ENCODE results near the gene C13orf46. TPM values are rescaled to one million over a fixed set of nuclear protein-coding genes. Genes with fewer than 3 reads are reported as not detected.
A peak's percentile ranks its signal among the peaks of the same experiment; 100 is the strongest.

C13orf46 gene
- total RNA-seq, 1 donor from 2014 or later, result 0.33 TPM

DNA sequence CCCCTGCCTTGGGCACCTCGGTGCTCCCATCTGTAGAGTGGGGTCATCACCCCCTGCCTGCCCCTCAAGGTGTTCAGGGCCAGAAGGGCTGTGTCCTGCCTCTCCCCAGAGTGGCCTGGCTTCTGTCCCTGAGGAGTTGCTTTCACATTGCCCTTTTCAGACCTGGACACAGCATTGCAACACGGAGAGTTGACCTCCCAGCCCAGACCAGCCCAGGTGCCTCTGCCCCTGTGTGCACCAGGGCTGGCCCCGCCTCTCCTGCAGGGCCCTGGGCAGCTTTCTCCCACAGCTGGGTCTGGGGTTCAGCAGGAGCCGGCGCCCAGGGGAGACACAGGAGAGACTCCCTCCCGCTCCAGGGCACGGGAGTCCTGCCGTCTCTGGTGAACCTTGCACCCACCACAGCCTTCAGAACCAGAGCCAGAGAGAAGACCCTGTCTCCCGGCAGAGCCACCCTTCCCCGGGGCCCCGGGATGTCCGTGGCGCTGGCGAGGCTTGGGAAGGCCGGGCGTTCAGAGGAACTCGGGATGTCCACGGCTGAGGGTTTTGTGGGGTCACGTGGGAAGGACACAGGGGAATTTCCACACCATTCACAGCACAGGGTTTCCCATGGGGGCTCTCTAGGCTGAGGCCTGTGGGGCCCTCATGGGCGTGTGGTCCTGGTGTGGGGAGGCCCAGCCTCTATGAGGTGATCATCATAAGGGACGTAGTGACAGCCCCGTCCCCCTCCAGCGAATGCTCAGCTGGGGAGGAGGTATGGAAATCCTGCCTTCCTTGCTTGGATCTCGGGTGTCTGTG is 23.2 kb downstream of the C13orf46 start:
- no peaks in the 10 kb centered on the region for H3K27me3 ChIP-seq (ENCODE audit: low read depth)
- peak overlapping the region; percentile 49 for H3K4me3 ChIP-seq
- no peaks in the 10 kb centered on the region for H3K9me3 ChIP-seq (replicated peaks)
- no peaks in the 10 kb centered on the region for H3K36me3 ChIP-seq
- no peak overlapping the region for H3K27ac ChIP-seq (replicated peaks)
- no peak for DNase-seq
- intact Hi-C loops (cut with micrococcal nuclease), result loop anchor here (2.0 kb wide), 1 partner anchor 276 kb away; no protein-coding TSS in a partner anchor
- TF ChIP-seq, protein P1, sequence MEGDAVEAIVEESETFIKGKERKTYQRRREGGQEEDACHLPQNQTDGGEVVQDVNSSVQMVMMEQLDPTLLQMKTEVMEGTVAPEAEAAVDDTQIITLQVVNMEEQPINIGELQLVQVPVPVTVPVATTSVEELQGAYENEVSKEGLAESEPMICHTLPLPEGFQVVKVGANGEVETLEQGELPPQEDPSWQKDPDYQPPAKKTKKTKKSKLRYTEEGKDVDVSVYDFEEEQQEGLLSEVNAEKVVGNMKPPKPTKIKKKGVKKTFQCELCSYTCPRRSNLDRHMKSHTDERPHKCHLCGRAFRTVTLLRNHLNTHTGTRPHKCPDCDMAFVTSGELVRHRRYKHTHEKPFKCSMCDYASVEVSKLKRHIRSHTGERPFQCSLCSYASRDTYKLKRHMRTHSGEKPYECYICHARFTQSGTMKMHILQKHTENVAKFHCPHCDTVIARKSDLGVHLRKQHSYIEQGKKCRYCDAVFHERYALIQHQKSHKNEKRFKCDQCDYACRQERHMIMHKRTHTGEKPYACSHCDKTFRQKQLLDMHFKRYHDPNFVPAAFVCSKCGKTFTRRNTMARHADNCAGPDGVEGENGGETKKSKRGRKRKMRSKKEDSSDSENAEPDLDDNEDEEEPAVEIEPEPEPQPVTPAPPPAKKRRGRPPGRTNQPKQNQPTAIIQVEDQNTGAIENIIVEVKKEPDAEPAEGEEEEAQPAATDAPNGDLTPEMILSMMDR (IDR thresholded peaks at IDR 0.05; ENCODE audit: borderline replicate concordance), result no peak
- peaks cover 11% of the 10 kb centered on the region for H3K4me1 ChIP-seq

DNA sequence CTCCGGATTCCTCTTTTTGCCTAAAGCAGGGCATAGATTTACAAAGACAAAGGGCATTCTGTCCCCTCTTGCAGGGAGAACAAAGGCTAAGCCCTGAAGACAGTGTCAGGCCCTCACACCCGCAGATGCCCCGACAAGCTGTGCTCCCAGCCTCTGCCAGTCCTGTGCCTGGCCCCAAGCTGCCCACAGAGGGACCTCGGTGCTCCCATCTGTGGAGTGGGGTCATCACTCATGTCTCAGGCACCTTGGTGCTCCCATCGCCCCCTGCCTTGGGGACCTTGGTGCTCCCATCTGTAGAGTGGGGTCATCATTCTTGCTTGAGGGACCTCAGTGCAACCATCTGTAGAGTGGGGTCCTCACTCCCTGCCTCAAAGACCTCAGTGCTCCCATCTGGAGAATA is 24.3 kb downstream of the C13orf46 start:
- Histone ChIP-seq H3K36me3 (no peaks in the 10 kb centered on the region), H3K9me3 (replicated peaks) (no peaks in the 10 kb centered on the region), H3K4me1 (peaks cover 11% of the 10 kb centered on the region), H3K4me3 (no peak overlapping the region), H3K27ac (replicated peaks) (no peak overlapping the region), H3K27me3 (ENCODE audit: low read depth) (no peaks in the 10 kb centered on the region)
- intact Hi-C loops (cut with micrococcal nuclease), result no loop called here
- TF ChIP-seq, protein P1 (IDR thresholded peaks at IDR 0.05; ENCODE audit: borderline replicate concordance), result no peak
- peak; percentile 9 for DNase-seq

DNA sequence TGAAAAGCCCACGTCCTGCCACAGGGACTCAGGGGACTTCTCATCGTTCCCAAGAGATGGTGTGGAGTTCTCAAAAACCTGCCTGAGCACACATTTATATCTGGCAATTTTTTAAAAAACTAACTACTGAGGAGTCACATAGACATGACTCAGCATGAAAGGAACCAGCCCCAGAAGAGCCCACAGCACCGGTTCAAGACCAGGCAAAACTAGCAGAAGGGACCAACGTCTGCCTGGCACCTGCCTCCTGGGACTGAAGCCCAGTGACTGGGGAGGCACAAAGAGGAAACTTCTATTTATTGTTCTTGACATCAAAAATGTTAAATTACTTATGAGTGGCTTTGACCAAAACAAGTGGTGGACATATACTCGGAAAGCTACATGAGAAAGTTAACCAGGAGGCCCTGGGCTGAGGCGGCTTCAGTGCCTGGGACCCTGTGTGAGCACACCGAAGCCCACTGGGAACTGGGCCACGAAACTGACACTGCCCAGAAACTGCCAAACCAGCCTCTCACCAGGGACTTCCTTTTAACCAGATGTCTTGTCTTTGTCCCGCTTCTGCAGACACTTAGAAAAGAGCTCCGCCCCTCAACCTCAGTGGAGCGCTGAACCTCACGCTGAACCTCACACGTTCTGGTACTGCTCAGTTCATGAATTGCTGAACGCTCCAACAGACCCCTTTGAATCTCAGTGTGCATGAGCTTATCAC is 25.7 kb downstream of the C13orf46 start:
- peak; percentile 8 for DNase-seq
- Histone ChIP-seq H3K27me3 (ENCODE audit: low read depth) (no peaks in the 10 kb centered on the region), H3K4me1 (peaks cover 11% of the 10 kb centered on the region), H3K9me3 (replicated peaks) (no peaks in the 10 kb centered on the region), H3K4me3 (no peak overlapping the region), H3K36me3 (no peaks in the 10 kb centered on the region), H3K27ac (replicated peaks) (no peak overlapping the region)
- intact Hi-C loops (cut with micrococcal nuclease), result no loop called here
- TF ChIP-seq, protein P1 (IDR thresholded peaks at IDR 0.05; ENCODE audit: borderline replicate concordance), result no peak

DNA sequence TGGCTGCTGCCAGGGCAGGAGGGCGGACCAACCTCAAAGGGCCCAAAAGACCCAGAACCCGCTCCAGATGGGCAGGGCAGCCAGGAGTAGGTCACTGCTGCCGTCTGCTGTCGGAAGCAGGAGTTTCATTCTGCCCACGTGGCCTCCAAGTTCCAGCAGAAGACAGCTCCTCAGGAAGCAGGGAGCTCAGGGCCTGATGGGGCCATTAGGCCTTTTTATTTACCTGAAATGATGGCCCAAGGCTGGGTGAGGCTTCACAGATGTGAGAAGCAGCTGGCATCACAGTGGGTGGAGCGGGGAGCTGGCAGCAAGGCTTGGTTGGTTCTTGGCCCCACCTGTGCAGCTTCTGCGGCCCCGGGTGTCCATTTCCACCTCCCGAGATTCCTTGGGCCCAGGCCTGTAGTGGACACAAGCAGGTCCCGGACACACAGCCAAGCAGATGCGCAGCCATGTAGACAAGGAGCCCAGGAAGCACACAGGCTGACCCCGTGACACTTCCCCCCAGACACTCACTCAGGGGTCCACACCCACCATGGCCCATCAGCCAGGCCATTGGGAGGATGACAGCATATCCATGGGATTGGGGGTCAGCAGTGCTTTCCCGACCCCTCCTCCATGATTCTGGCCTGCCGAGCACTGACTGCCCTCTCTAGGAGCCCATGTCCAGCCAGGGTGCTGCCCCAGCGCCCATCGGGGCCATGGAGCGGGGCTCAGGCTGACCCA is 26.4 kb downstream of the C13orf46 start:
- DNase-seq, result peak; percentile 42
- H3K9me3 ChIP-seq (replicated peaks), result no peaks in the 10 kb centered on the region
- H3K4me1 ChIP-seq, result peaks cover 11% of the 10 kb centered on the region
- intact Hi-C loops (cut with micrococcal nuclease), result no loop called here
- H3K36me3 ChIP-seq, result no peaks in the 10 kb centered on the region
- H3K27me3 ChIP-seq (ENCODE audit: low read depth), result no peaks in the 10 kb centered on the region
- H3K27ac ChIP-seq (replicated peaks), result no peak overlapping the region
- TF ChIP-seq, protein P1 (IDR thresholded peaks at IDR 0.05; ENCODE audit: borderline replicate concordance), result peak; percentile 76
- H3K4me3 ChIP-seq, result no peak overlapping the region

DNA sequence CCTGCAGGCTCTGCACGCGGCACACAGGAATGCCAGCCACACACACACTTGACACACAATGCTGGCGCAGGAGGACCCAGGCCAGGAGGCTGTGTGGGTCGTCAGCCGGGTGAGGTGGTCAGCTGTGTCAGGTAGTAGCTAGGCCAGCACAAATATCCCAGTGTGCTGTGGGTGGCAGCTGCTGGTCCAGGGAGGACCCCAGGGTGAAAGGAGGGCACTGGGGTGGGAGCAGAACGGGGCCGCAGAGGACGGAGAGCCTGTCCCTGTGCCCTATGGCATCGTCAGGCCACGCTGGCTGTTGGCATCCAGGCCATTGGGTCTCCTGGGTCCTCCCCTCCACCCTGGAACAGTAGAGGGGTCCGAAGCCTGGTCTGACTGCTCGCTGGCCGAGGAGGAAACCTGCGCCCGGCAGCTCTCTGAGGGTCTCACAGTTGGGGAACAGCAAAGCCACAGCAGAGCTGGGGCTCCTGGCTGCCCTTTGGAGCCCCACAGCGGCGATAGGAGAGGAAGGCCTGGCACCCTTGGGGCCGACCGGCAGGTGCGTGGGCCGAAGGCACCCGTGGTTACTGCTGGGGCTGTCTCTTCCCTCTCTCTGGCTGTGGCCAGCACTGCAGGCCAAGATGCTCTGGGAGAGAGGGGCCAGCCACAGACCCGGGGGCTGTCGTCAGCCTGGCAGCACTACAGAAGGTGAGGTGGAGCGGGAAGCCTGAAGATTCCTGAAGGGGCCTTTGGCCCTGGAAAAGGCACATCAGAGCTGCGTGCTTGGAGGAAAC is 27.3 kb downstream of the C13orf46 start:
- no peak for DNase-seq
- Histone ChIP-seq H3K36me3 (no peaks in the 10 kb centered on the region), H3K4me1 (peaks cover 11% of the 10 kb centered on the region), H3K9me3 (replicated peaks) (no peaks in the 10 kb centered on the region), H3K27ac (replicated peaks) (no peak overlapping the region), H3K27me3 (ENCODE audit: low read depth) (no peaks in the 10 kb centered on the region), H3K4me3 (no peak overlapping the region)
- TF ChIP-seq, protein P1 (IDR thresholded peaks at IDR 0.05; ENCODE audit: borderline replicate concordance), result no peak
- intact Hi-C loops (cut with micrococcal nuclease), result no loop called here
